Stimulated activated CD4-positive, alpha-beta T cell treated with anti-CD3 and anti-CD28 coated beads, Interleukin-4, amount 100 ng/mL, for 24 hours (primary cell): ENCODE measurements around the gene CLEC18B.
"Not testable (repeated sequence)": the region's sequence is repeated elsewhere in the genome, so short reads cannot be mapped to it uniquely, and the experiment has no call there.

ENCODE experiments used
- DNase-seq: peaks from one replicate; pipeline ENCODE4 v3.0.0-alpha.2; 2020

CLEC18B gene

GRCh38 chr16:74420612-74421481 is at the start of gene CLEC18B:
CLEC18B (minus strand) TSS chr16:74421478; CDS start chr16:74421270, 208 bp downstream.
- DNase-seq: not testable (repeated sequence)

GRCh38 chr16:74469946-74470478 is 48.7 kb upstream of the CLEC18B start:
- DNase-seq: no peak

DNA sequence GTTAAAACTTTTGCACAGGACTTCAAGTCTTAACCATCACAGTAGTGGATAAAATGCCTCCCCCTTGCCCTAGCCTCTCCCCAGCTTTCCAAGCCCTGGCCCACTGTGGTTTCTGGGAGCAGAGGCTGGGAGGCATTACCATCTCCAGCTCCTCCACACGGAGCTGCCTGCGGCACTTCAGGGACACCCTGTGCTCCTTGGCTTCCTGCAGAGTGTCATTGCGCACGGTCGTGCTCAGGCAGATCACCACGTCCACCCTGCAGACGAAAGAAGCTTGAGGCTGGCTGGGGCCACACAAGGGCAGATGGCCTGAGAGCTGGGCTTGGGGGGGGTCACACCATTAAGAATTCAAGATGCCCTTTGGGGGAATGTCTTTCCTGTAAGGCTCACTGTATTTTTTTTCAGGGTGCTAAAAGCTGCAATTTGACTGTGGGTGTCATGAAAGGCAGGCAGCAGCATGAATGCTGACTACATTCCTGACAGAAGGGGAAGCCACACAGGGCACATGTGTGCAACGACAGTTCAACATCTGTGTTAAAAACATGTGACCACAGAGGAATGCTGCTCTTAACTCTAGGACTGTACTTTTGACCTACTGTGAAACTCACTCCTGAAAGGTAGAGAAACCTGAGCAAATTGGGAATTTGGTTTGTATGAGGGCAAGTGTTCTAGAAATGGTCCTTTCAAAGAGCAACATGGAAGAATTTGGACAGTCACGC is 47.7 kb upstream of the CLEC18B start:
- no peak for DNase-seq

GRCh38 chr16:74466872-74467271 is 45.6 kb upstream of the CLEC18B start:
- no peak for DNase-seq

GRCh38 chr16:74465851-74466685 is 44.8 kb upstream of the CLEC18B start:
- no peak for DNase-seq

DNA sequence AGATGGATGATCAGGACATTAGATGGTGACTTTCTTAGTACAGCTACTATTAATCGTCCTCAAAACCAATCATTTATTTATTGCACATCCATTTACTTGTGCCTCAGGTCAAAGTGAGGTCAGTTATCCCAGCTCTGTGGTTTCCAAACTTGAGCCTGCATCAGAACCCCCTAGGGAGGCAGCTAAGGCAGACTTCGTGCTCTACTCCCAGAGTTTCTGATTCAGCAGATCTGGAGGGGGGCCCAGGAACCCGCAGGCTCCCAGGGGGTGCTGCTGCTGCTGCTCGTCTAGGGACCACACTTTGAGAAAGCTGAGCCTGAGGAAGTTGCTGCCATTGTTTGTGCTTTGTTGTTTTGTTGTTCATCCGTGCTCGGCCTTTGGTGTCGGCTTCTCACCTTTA is 44.0 kb upstream of the CLEC18B start:
- no peak for DNase-seq

DNA sequence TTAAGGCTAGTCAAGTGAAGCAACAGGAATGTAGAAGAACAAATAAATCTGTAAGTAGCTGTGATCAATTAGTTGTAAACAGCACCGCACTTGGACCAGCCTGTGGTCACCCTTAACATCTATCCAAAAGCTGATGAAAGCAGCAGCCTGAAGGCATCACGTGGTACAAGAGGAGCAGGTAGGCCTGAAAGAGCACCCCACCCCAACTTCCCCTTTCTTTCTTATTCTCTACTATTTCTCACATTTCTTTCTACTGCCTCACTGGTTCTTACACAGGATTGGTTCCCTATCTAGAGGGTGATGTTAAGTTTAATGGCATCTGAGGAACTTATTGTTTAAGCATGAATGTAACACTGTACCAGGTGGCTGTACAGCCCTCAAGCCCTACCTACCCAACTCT is 42.6 kb upstream of the CLEC18B start:
- no peak for DNase-seq

GRCh38 chr16:74462361-74462760 is 41.1 kb upstream of the CLEC18B start:
- DNase-seq: no peak

- no peak for DNase-seq
Measured at GRCh38 chr16:74461826-74462225, 40.5 kb upstream of the CLEC18B start.

DNA sequence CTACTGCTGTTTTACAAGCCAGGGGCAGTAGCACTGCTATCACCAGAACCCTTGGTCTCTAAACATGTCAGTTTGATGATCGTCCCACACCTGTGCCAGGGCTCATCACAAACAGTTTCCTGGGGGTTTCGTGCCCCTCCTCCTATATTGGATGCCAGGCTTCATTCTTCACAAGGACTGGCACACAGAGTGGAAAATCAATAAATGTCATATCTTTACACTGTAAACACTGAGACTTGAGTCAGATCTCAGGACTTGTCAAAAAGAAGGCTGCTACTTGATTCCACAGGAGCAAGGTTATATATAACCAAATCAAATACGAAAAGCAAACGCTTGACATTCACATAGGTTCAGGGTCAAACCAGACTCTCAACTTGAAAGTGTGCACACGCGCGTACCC is 39.3 kb upstream of the CLEC18B start:
- DNase-seq: no peak

GRCh38 chr16:74456290-74456625 is 35.0 kb upstream of the CLEC18B start:
- no peak for DNase-seq

DNA sequence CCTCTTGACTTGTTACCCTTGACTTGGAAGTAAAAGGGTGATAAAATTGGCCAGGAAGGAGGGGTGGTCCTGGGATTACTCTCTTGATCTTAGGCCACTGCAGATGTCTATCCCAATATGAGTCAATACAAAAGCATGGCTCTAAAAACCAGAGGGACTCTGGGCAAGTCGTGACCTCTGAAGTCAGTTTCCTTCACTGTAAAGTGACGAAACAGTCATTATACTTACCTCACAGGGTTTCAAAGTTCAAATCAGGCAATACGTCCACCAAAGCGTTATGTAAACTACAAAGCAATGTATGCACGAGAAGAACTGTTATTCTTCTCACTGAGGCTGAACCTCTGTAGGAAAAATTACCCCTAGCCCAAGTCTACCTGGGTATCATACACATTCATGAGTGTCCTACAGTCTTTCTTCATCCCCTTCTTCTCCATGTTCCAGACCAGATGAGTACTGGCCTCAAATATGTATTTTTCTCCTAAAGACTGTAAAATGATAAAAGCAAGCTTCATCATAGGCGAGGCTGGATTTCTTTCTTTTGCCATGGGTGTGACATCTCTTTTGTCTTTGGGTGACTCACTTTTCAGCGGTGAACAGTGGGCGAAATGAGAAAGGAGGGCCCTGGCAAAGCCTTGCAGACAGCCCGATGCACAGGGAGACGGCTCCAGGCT is 34.5 kb upstream of the CLEC18B start:
- DNase-seq: no peak

- DNase-seq: no peak
Measured at GRCh38 chr16:74455213-74455612, 33.9 kb upstream of the CLEC18B start.

GRCh38 chr16:74451951-74452758 is 30.9 kb upstream of the CLEC18B start:
- DNase-seq: no peak

GRCh38 chr16:74450967-74451760 is 29.9 kb upstream of the CLEC18B start:
- DNase-seq: no peak

DNA sequence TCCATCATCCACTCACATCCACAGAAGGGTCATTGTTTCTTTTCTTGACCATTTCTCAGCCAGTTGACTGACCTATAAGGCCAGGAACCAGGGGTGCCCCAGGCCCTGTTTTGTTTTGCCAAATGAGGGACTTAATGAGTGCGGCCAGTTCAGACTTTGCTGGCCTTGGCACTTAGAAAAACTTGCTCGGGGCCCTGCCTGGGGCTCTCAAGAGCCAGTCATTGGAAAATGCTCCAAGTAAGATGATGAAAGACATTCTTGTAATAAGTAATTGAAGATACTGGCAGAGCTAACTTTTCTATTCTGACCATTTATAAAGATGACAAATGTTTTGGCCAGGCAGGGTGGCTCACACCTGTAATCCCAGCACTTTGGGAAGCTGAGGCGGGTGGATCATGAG is 29.0 kb upstream of the CLEC18B start:
- DNase-seq: no peak

GRCh38 chr16:74449470-74449869 is 28.2 kb upstream of the CLEC18B start:
- DNase-seq: no peak

DNA sequence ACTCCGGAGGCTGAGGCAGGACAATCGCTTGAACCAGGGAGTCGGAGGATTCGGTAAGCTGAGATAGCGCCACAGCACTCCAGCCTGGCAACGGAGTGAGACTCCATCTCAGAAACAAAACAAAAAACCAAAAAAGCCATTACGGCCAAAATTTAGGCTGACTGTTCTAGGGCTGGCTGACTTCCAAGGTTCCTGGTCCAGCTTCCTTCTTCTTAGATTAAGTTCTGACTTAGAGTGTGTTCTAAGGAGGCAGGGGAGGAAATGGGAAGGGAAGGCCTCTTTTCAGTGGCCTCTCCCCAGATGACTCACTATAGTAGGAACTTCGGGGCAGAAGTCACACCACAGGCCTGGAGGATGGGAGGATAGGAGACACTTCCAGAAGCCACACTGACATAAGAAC is 27.7 kb upstream of the CLEC18B start:
- no peak for DNase-seq

DNA sequence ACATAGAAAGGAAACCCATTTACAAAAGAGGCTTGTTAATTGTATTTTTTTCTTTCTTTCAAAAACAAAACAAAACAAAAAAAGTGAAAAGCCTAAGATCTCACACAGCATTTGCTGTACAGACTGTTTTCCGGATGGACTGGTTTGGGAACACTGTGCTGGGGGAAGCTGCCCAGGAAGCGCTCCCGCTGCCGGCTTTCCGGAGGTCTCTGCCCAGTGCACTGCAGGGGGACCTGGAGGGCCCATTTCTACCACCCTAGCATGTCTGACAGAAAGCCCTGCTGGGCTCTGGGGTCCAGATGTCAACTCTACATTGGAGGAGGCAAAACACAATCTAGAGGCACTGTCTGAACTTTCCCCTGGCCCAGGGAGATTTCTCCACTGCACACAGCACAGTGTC is 26.3 kb upstream of the CLEC18B start:
- no peak for DNase-seq

DNA sequence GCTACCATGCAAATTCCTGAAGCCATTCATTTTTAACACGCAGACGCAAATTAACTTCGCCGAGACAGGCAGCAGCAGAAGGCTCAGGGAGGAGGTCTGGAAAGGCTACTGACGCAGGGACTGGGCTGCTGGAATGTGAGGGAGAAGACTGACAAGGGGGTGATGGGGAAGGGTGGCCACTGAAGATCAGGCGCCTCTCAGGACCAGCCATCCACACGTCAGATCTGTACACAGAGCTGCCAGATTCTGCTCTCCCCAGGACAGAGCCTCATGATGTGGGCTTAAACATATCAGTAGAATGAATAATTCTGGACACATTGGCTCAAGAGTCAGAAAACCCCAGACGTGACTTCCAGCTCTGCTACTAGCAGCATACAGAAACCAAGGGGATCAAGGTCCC is 25.6 kb upstream of the CLEC18B start:
- no peak for DNase-seq
